GM10266 (cell line): Measurements from ENCODE around the gene SDC1.

ENCODE experiments used
- DNase-seq: peaks from one replicate; pipeline ENCODE4 v3.0.0; 2012; ENCODE audit errors: extremely low spot score
- CTCF ChIP-seq: IDR thresholded peaks from 2 replicates; pipeline ENCODE4 v1.5.1; 2012; ENCODE audit warnings: mild to moderate bottlenecking, low read depth; ENCODE audit not compliant: control insufficient read depth, insufficient read depth; ENCODE audit errors: missing control alignments

SDC1 gene

GRCh38 chr2:20193185-20193584 is 31.7 kb downstream of the SDC1 start:
- no peak for DNase-seq

GRCh38 chr2:20192781-20193180 is 32.1 kb downstream of the SDC1 start:
- TF ChIP-seq CTCF = no peak
- no peak for DNase-seq

More at GRCh38 chr2:20193185-20193584, 31.7 kb downstream of the SDC1 start:
- TF ChIP-seq CTCF = no peak

GRCh38 chr2:20191714-20192569 is 33.0 kb downstream of the SDC1 start:
- no peak for TF ChIP-seq CTCF
- DNase-seq = no peak

GRCh38 chr2:20190876-20191713 is 33.8 kb downstream of the SDC1 start:
- TF ChIP-seq CTCF = peak; percentile 63
- DNase-seq = peak; percentile 60

- no peak for TF ChIP-seq CTCF
- no peak for DNase-seq
These were observed 34.8 kb downstream of the SDC1 start for GRCh38 chr2:20190170-20190569.

GRCh38 chr2:20189299-20189931 is 35.5 kb downstream of the SDC1 start:
- no peak for TF ChIP-seq CTCF
- no peak for DNase-seq
